Liver (tissue), 9 donors: ENCODE data around the gene DEPDC4. TPM values are rescaled to one million over a fixed set of nuclear protein-coding genes. Genes with fewer than 3 reads are reported as not detected.

Source experiments
- DNase-seq: peaks from one replicate; pipeline ENCODE4 v3.0.0-alpha.2; 2017; ENCODE audit warnings: low spot score
- H3K27ac ChIP-seq, 2 donors: one replicate each; pipeline ENCODE4 v1.7.0; 2013; ENCODE audit warnings: inconsistent platforms in 2 of 2, low read length in 2 of 2, control low read depth in 1 of 2, low read depth in 1 of 2, mild to moderate bottlenecking in 1 of 2
- H3K27me3 ChIP-seq, 4 donors: one replicate each; pipeline versions ENCODE4 v1.6.1 to v1.7.0; 2013; ENCODE audit warnings: low read length in 3 of 4, inconsistent platforms in 1 of 4, mild to moderate bottlenecking in 1 of 4, moderate library complexity in 1 of 4; ENCODE audit not compliant: control insufficient read depth in 4 of 4, insufficient read depth in 4 of 4
- H3K36me3 ChIP-seq, 4 donors: one replicate each; pipeline versions ENCODE4 v1.6.1 to v1.7.0; 2013; ENCODE audit warnings: low read length in 3 of 4, mild to moderate bottlenecking in 3 of 4, low read depth in 1 of 4, moderate library complexity in 1 of 4; ENCODE audit not compliant: control insufficient read depth in 4 of 4, insufficient read depth in 3 of 4
- H3K4me1 ChIP-seq, 4 donors: one replicate each; pipeline versions ENCODE4 v1.6.1 to v1.7.0; 2013; ENCODE audit warnings: low read length in 3 of 4, mild to moderate bottlenecking in 3 of 4, moderate library complexity in 1 of 4; ENCODE audit not compliant: control insufficient read depth in 4 of 4, insufficient read depth in 4 of 4
- H3K4me3 ChIP-seq, 3 donors: one replicate each; pipeline versions ENCODE4 v1.6.1 to v1.7.0; 2013; ENCODE audit warnings: low read length in 3 of 3, control low read depth in 1 of 3, low read depth in 1 of 3, mild to moderate bottlenecking in 1 of 3
- H3K9ac ChIP-seq, 2 donors: one replicate each; pipeline ENCODE4 v1.7.0; 2013; ENCODE audit warnings: low read length in 2 of 2, mild to moderate bottlenecking in 2 of 2, moderate library complexity in 2 of 2, control low read depth in 1 of 2, low read depth in 1 of 2
- H3K9me3 ChIP-seq, 4 donors: one replicate each; pipeline versions ENCODE4 v1.6.1 to v1.7.0; 2013; ENCODE audit warnings: low read length in 3 of 4; ENCODE audit not compliant: control insufficient read depth in 4 of 4
- ATF3 ChIP-seq: IDR thresholded peaks from 2 replicates; pipeline ENCODE4 v1.6.1; 2016; ENCODE audit warnings: antibody characterized with exemption
- CTCF ChIP-seq: fragments of 150-350 bp; IDR thresholded peaks from 2 replicates; pipeline ENCODE4 v1.5.1; 2017; ENCODE audit warnings: improper control_type of control experiment, low read depth, low read length; ENCODE audit not compliant: missing input control
- EGR1 ChIP-seq, 2 donors: IDR thresholded peaks; 2 replicates each; pipeline ENCODE4 v1.6.1; 2016 to 2018; ENCODE audit warnings: antibody characterized with exemption in 2 of 2, low read depth in 2 of 2
- FOXA1 ChIP-seq: IDR thresholded peaks from 2 replicates; pipeline ENCODE4 v1.6.1; 2016; ENCODE audit warnings: antibody characterized with exemption
- FOXA2 ChIP-seq: IDR thresholded peaks from 2 replicates; pipeline ENCODE4 v1.6.1; 2016; ENCODE audit warnings: antibody characterized with exemption
- GABPA ChIP-seq, 2 donors: IDR thresholded peaks in 1 of 2; conservative IDR thresholded peaks in 1 of 2; 2 replicates each; pipeline ENCODE4 v1.6.1; 2016; ENCODE audit warnings: antibody characterized with exemption in 2 of 2, mild to moderate bottlenecking in 1 of 2, moderate library complexity in 1 of 2
- HNF4A ChIP-seq, 2 donors: conservative IDR thresholded peaks; 2 replicates each; pipeline ENCODE4 v1.6.1; 2016; ENCODE audit warnings: antibody characterized with exemption in 2 of 2, mild to moderate bottlenecking in 2 of 2
- HNF4G ChIP-seq: IDR thresholded peaks from 2 replicates; pipeline ENCODE4 v1.6.1; 2016; ENCODE audit warnings: antibody characterized with exemption
- JUND ChIP-seq, 2 donors: IDR thresholded peaks; 2 replicates each; pipeline ENCODE4 v1.6.1; 2016; ENCODE audit warnings: antibody characterized with exemption in 2 of 2
- MAX ChIP-seq: IDR thresholded peaks from 2 replicates; pipeline ENCODE4 v1.6.1; 2016; ENCODE audit warnings: antibody characterized with exemption
- NR2F2 ChIP-seq: IDR thresholded peaks from 2 replicates; pipeline ENCODE4 v1.6.1; 2016; ENCODE audit warnings: antibody characterized with exemption
- RAD21 ChIP-seq, 2 donors: IDR thresholded peaks; 2 replicates each; pipeline ENCODE4 v1.6.1; 2016; ENCODE audit warnings: antibody characterized with exemption in 2 of 2, mild to moderate bottlenecking in 2 of 2
- REST ChIP-seq: IDR thresholded peaks from 2 replicates; pipeline ENCODE4 v1.6.1; 2016; ENCODE audit warnings: antibody characterized with exemption, mild to moderate bottlenecking
- RXRA ChIP-seq, 2 donors: IDR thresholded peaks; 2 replicates each; pipeline ENCODE4 v1.6.1; 2017 to 2018; ENCODE audit warnings: antibody characterized with exemption in 2 of 2, mild to moderate bottlenecking in 1 of 2
- SP1 ChIP-seq: IDR thresholded peaks from 2 replicates; pipeline ENCODE4 v1.6.1; 2018; ENCODE audit warnings: antibody characterized with exemption, mild to moderate bottlenecking
- TAF1 ChIP-seq: conservative IDR thresholded peaks from 2 replicates; pipeline ENCODE4 v1.6.1; 2016; ENCODE audit warnings: antibody characterized with exemption, mild to moderate bottlenecking
- YY1 ChIP-seq: IDR thresholded peaks from 2 replicates; pipeline ENCODE4 v1.6.1; 2016; ENCODE audit warnings: antibody characterized with exemption, mild to moderate bottlenecking
- ZBTB33 ChIP-seq: IDR thresholded peaks from 2 replicates; pipeline ENCODE4 v1.6.1; 2016; ENCODE audit warnings: antibody characterized with exemption
- WGBS: extraction: QIAGEN DNeasy Blood & Tissue Kit; methylation state at CpG from one replicate; pipeline ENCODE4 v1.1.7; 2013; 5-methylcytosine and 5-hydroxymethylcytosine counted together
- polyA plus RNA-seq, 2 donors: library from polyadenylated mRNA; stranded (reverse) in 1 of 2; unstranded in 1 of 2; fragments of 200-250 nt in 1 of 2; fragments of >200 nt in 1 of 2; fragmentation: Nextera tagmentation in 1 of 2; extraction: Ambion mirVana in 1 of 2; gene quantifications; one replicate each; pipeline versions ENCODE4 v1.2.1 to v1.2.3, GENCODE V29; 2013 to 2015
- total RNA-seq, 2 donors: library from RNA; depleted of rRNA; stranded (reverse); fragments of >200 nt; gene quantifications; one replicate each; pipeline ENCODE4 v1.2.3, GENCODE V29; 2014
- donor health status: healthy.
- donor health status: healthy.
- donor health status: healthy.
- donor health status: healthy.
- donor health status: healthy.

DEPDC4 gene
- 1 to 10 TPM; 1.7 to 6.9 TPM for total RNA-seq
- 1 to 10 TPM in 1 of 2 donors, under 1 TPM in 1; 0.39 to 2.1 TPM for polyA plus RNA-seq

GRCh38 chr12:100266835-100267602 lies at the start of gene DEPDC4, which contains the start of gene SCYL2:
Gene DEPDC4 (minus strand): TSS chr12:100267079. CDS start chr12:100267076, 3 bp downstream.
Gene SCYL2 (plus strand): TSS chr12:100267177. CDS start chr12:100282971, 15,794 bp downstream.
- H3K27ac ChIP-seq = peak within 1 kb of the TSS; percentile 94 to 97
- peaks cover 3 to 19% (median 18%) of the 10 kb centered on the region in 4 donors for H3K4me1 ChIP-seq
- WGBS = under 1% methylated on average over 62 of the region's 62 CpGs
- H3K9me3 ChIP-seq = no peaks in the 10 kb centered on the region
- peak within 1 kb of the TSS; percentile 97 to 98 for H3K9ac ChIP-seq
- peak; percentile 98 for DNase-seq
- H3K36me3 ChIP-seq = no peaks in the 10 kb centered on the region
- H3K4me3 ChIP-seq = peak within 1 kb of the TSS; percentile 74 to 92 (median 90)
- no peaks in the 10 kb centered on the region for H3K27me3 ChIP-seq
- TF ChIP-seq RAD21 (IDR thresholded peaks at IDR 0.05) (peak; percentile 28 to 37), HNF4A (conservative IDR thresholded peaks at IDR 0.05) (peak in 1 of 2 donors; percentile 57), REST (peak; percentile 75), FOXA2 (no peak), JUND (IDR thresholded peaks at IDR 0.05) (peak in 1 of 2 donors; percentile 77), RXRA (IDR thresholded peaks at IDR 0.05) (peak in 1 of 2 donors; percentile 62), HNF4G (no peak), ZBTB33 (peak; percentile 37), TAF1 (peak; percentile 73), EGR1 (IDR thresholded peaks at IDR 0.05; ENCODE audit: low read depth in 2 of 2) (peak; percentile 99), ATF3 (no peak), YY1 (peak; percentile 84), CTCF (no peak), FOXA1 (peak; percentile 41), NR2F2 (peak; percentile 8), GABPA (IDR thresholded peaks at IDR 0.05 in 1 of 2, conservative IDR thresholded peaks at IDR 0.05 in 1 of 2) (peak; percentile 84 to 94), SP1 (peak; percentile 80), MAX (no peak)
